CD8-positive, alpha-beta memory T cell (primary cell): ENCODE measurements around the gene NTM. TPM values are rescaled to one million over a fixed set of nuclear protein-coding genes. Genes with fewer than 3 reads are reported as not detected.

Source experiments
- CTCF ChIA-PET: fragments of 350-600 bp; sonication (Branson Sonifier 250); formaldehyde crosslinking; loops from one replicate; lab custom pipeline; 2021; ENCODE audit warnings: antibody characterized with exemption; lab: Charles Lee
- POLR2A ChIA-PET: fragments of 350-600 bp; sonication (Branson Sonifier 250); formaldehyde crosslinking; loops from one replicate; lab custom pipeline; 2021; ENCODE audit warnings: antibody characterized with exemption; lab: Charles Lee
- DNase-seq, 5 donors: peaks; one replicate each; pipeline versions ENCODE4 v3.0.0 to v3.0.0-alpha.2; 2020 to 2022; ENCODE audit warnings: mixed read lengths in 1 of 5
- H3K27ac ChIP-seq: one replicate; pipeline ENCODE4 v1.7.0; 2013; ENCODE audit warnings: low read depth, mild to moderate bottlenecking, low read length, moderate library complexity
- H3K27me3 ChIP-seq: 2 replicates; pipeline ENCODE4 v1.7.0; 2013; ENCODE audit warnings: low read length, mild to moderate bottlenecking; ENCODE audit not compliant: insufficient read depth, poor library complexity, severe bottlenecking
- H3K36me3 ChIP-seq: 2 replicates; pipeline ENCODE4 v1.7.0; 2013; ENCODE audit warnings: mild to moderate bottlenecking, low read length, moderate library complexity; ENCODE audit not compliant: insufficient read depth
- H3K4me1 ChIP-seq: 2 replicates; pipeline ENCODE4 v1.7.0; 2013; ENCODE audit warnings: mild to moderate bottlenecking, low read length, moderate library complexity; ENCODE audit not compliant: insufficient read depth
- H3K4me3 ChIP-seq: 2 replicates; pipeline ENCODE4 v1.7.0; 2013; ENCODE audit warnings: mild to moderate bottlenecking, low read length
- H3K9me3 ChIP-seq: 2 replicates; pipeline ENCODE4 v1.7.0; 2013; ENCODE audit warnings: mild to moderate bottlenecking, low read length
- H3K27ac Mint-ChIP-seq, 8 donors: one replicate each; pipeline ENCODE4 v1.8.0; 2020 to 2021; ENCODE audit warnings: mixed read lengths in 8 of 8, mild to moderate bottlenecking in 6 of 8, inconsistent platforms in 3 of 8, moderate library complexity in 3 of 8
- H3K27me3 Mint-ChIP-seq, 2 donors: one replicate each; pipeline ENCODE4 v1.8.0; 2020 to 2021; ENCODE audit warnings: mixed read lengths in 2 of 2, mild to moderate bottlenecking in 1 of 2, moderate library complexity in 1 of 2
- H3K36me3 Mint-ChIP-seq, 3 donors: one replicate each; pipeline ENCODE4 v1.8.0; 2020 to 2021; ENCODE audit warnings: mixed read lengths in 3 of 3, inconsistent platforms in 1 of 3, mild to moderate bottlenecking in 1 of 3
- H3K4me1 Mint-ChIP-seq, 3 donors: one replicate each; pipeline ENCODE4 v1.8.0; 2020 to 2021; ENCODE audit warnings: mixed read lengths in 3 of 3, inconsistent platforms in 1 of 3, mild to moderate bottlenecking in 1 of 3
- H3K4me3 Mint-ChIP-seq, 7 donors: one replicate each; pipeline ENCODE4 v1.8.0; 2020 to 2021; ENCODE audit warnings: mixed read lengths in 7 of 7, mild to moderate bottlenecking in 6 of 7, moderate library complexity in 4 of 7, inconsistent platforms in 2 of 7
- H3K9me3 Mint-ChIP-seq, 5 donors: one replicate each; pipeline ENCODE4 v1.8.0; 2020 to 2022; ENCODE audit warnings: mixed read lengths in 5 of 5, mild to moderate bottlenecking in 3 of 5, moderate library complexity in 2 of 5, inconsistent platforms in 1 of 5
- polyA plus RNA-seq: library from polyadenylated mRNA; unstranded; fragments of 300-500 nt; fragmentation: Illumina TruSeq; gene quantifications from one replicate; pipeline ENCODE4 v1.2.3, GENCODE V29; 2021
- total RNA-seq, 2 experiments: library from RNA; stranded (reverse); gene quantifications; one replicate each; pipeline ENCODE4 v1.2.3, GENCODE V29; 2021

The NTM gene
- total and polyA plus RNA-seq, 3 experiments from 2014 or later, result not detected

DNA sequence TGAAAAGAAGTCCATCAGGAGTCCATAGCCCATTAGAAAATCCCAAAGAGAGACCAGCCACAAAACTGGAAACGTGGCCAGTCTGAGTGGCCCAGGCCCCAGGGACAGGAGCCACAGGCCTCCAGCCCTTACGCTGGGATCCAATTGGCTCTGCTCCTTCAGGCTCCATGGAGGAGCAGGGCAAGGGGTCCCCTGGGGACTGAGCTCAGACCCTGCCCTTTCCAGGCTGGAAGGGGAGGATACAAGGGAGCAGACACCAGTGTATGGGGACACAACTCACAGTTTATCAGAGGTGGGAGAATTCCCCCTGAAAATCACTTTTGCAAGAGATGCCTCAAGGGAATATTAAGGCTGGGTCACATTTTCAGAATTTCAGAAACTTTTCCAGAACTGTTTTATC lies 227.5 kb downstream of the NTM start:
- no peak overlapping the region for H3K4me3 Mint-ChIP-seq
- Histone ChIP-seq H3K36me3 (no peaks in the 10 kb centered on the region), H3K4me3 (no peak overlapping the region), H3K9me3 (no peaks in the 10 kb centered on the region), H3K4me1 (no peaks in the 10 kb centered on the region), H3K27ac (no peak overlapping the region), H3K27me3 (no peaks in the 10 kb centered on the region)
- POLR2A ChIA-PET, result no interaction called here
- no peaks in the 10 kb centered on the region for H3K27me3 Mint-ChIP-seq
- H3K4me1 Mint-ChIP-seq, result no peaks in the 10 kb centered on the region
- CTCF ChIA-PET, result no interaction called here
- no peak overlapping the region for H3K27ac Mint-ChIP-seq
- DNase-seq, result no peak
- H3K9me3 Mint-ChIP-seq, result peaks cover 0 to 2% (median 0%) of the 10 kb centered on the region in 5 donors
- no peaks in the 10 kb centered on the region for H3K36me3 Mint-ChIP-seq

DNA sequence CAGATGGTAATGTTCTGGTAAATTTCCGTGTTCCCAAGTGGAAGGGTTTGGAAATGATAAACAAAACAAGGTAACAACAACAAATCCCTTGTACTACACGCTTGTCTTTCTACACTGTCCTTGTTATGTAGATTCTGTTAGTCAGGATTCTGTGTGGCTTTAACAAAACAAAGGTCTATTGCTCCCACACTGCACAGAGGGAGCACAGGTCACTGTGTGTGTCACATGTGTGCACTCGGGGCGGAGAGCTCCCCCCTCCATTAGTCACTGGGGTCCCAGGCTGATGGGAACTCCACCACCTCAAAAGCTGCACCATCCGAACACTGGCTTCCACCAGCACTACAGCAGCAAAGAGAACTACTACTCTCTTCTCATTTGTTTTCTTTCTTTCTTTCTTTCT lies 227.9 kb downstream of the NTM start:
- ChIA-PET CTCF (no interaction called here), POLR2A (no interaction called here)
- Histone ChIP-seq H3K27ac (no peak overlapping the region), H3K4me1 (no peaks in the 10 kb centered on the region), H3K27me3 (no peaks in the 10 kb centered on the region), H3K4me3 (no peak overlapping the region), H3K36me3 (no peaks in the 10 kb centered on the region), H3K9me3 (no peaks in the 10 kb centered on the region)
- Mint-ChIP-seq H3K27ac (no peak overlapping the region), H3K9me3 (peaks cover 0 to 2% (median 0%) of the 10 kb centered on the region in 5 donors), H3K4me1 (no peaks in the 10 kb centered on the region), H3K27me3 (no peaks in the 10 kb centered on the region), H3K36me3 (no peaks in the 10 kb centered on the region), H3K4me3 (no peak overlapping the region)
- DNase-seq, result no peak

DNA sequence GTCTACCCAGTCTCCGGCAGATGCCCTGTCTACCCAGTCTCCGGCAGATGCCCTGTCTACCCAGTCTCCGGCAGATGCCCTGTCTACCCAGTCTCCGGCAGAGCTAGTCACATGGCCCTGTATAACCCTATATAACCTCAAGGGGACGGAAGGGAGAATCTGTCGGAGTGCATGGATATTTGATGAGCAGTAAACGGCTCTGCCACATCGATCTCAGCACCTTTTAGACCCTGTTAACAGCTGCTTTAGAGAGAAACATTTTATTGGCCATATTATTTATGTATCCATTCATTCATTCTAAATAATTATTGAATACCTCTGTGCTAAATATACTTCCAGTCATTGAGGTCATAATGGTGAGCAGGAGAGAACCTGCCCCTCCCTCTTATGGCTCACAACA lies 228.9 kb downstream of the NTM start:
- no peaks in the 10 kb centered on the region for H3K27me3 Mint-ChIP-seq
- POLR2A ChIA-PET, result no interaction called here
- H3K9me3 ChIP-seq, result no peaks in the 10 kb centered on the region
- H3K27ac Mint-ChIP-seq, result no peak overlapping the region
- H3K4me1 Mint-ChIP-seq, result no peaks in the 10 kb centered on the region
- H3K4me3 Mint-ChIP-seq, result no peak overlapping the region
- no peaks in the 10 kb centered on the region for H3K36me3 Mint-ChIP-seq
- CTCF ChIA-PET, result no interaction called here
- H3K27ac ChIP-seq, result no peak overlapping the region
- H3K36me3 ChIP-seq, result no peaks in the 10 kb centered on the region
- DNase-seq, result no peak
- H3K4me1 ChIP-seq, result no peaks in the 10 kb centered on the region
- no peak overlapping the region for H3K4me3 ChIP-seq
- no peaks in the 10 kb centered on the region for H3K27me3 ChIP-seq
- peaks cover 0 to 2% (median 0%) of the 10 kb centered on the region in 5 donors for H3K9me3 Mint-ChIP-seq

DNA sequence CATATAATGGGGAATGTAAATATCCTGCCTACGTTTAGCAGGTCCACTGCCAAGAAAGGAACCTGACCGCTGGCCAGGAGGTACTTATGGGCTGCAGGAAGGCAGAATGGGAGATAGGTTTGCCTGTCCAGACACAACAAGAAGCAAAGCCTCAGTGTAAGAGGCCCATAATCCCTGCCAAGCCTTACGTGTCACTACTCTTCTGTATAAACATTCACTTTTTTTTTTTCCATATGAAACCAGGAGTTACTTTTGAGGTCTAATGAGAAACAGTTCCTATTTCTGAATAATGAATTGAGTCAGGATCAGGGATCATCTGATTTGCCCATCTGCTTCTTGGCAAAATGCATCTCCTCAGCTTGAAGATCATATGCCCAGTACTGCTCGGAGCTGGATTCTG lies 230.2 kb downstream of the NTM start:
- H3K27ac Mint-ChIP-seq, result no peak overlapping the region
- Histone ChIP-seq H3K9me3 (no peaks in the 10 kb centered on the region), H3K27me3 (no peaks in the 10 kb centered on the region), H3K4me3 (no peak overlapping the region), H3K4me1 (no peaks in the 10 kb centered on the region), H3K36me3 (no peaks in the 10 kb centered on the region), H3K27ac (no peak overlapping the region)
- POLR2A ChIA-PET, result no interaction called here
- CTCF ChIA-PET, result no interaction called here
- H3K4me1 Mint-ChIP-seq, result no peaks in the 10 kb centered on the region
- no peaks in the 10 kb centered on the region for H3K27me3 Mint-ChIP-seq
- peaks cover 0 to 2% (median 0%) of the 10 kb centered on the region in 5 donors for H3K9me3 Mint-ChIP-seq
- H3K4me3 Mint-ChIP-seq, result no peak overlapping the region
- no peak for DNase-seq
- no peaks in the 10 kb centered on the region for H3K36me3 Mint-ChIP-seq

GRCh38 chr11:131601586-131601985 lies 231.2 kb downstream of the NTM start:
- Histone ChIP-seq H3K4me3 (no peak overlapping the region), H3K27me3 (no peaks in the 10 kb centered on the region), H3K27ac (no peak overlapping the region), H3K9me3 (no peaks in the 10 kb centered on the region), H3K36me3 (no peaks in the 10 kb centered on the region), H3K4me1 (no peaks in the 10 kb centered on the region)
- no peak for DNase-seq
- Mint-ChIP-seq H3K27me3 (no peaks in the 10 kb centered on the region), H3K4me1 (no peaks in the 10 kb centered on the region), H3K4me3 (no peak overlapping the region), H3K36me3 (no peaks in the 10 kb centered on the region), H3K9me3 (peaks cover 0 to 2% (median 0%) of the 10 kb centered on the region in 5 donors), H3K27ac (no peak overlapping the region)
- CTCF ChIA-PET, result no interaction called here
- POLR2A ChIA-PET, result no interaction called here

- H3K27ac ChIP-seq, result no peak overlapping the region
Observed at GRCh38 chr11:131602431-131602830, 232.0 kb downstream of the NTM start.

DNA sequence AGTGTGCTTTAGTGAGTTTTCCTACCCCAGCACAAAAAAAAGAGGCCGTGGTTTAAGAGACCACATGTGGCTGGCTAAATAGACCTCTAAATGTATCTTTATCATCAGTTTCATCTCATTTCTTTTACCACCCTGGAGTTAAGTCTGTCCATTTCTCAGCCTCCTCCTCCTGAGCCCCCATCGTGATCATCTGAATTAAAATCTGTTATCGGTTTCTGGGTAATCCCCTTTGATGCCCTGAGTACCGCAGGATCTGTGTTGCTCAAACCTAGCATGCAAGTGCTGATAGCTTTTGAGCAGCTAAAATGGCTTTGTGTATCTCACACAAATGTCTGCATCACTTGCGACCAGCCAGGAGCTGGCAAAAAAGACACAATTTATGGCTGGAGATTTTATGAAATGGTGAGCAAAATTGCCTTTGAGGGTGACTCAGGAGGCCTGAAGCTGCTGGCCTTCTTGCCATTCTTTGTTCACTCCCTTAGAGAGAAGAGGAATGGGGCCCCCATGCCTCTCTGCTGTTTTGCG lies 236.5 kb downstream of the NTM start:
- Histone ChIP-seq H3K4me1 (no peaks in the 10 kb centered on the region), H3K4me3 (no peak overlapping the region), H3K9me3 (no peaks in the 10 kb centered on the region), H3K27me3 (no peaks in the 10 kb centered on the region), H3K36me3 (no peaks in the 10 kb centered on the region), H3K27ac (no peak overlapping the region)
- no peak overlapping the region for H3K27ac Mint-ChIP-seq
- H3K4me1 Mint-ChIP-seq, result no peaks in the 10 kb centered on the region
- H3K9me3 Mint-ChIP-seq, result peaks cover 3 to 6% (median 4%) of the 10 kb centered on the region in 5 donors
- ChIA-PET CTCF (no interaction called here), POLR2A (no interaction called here)
- DNase-seq, result no peak
- H3K4me3 Mint-ChIP-seq, result no peak overlapping the region
- H3K27me3 Mint-ChIP-seq, result peaks cover 0 to 4% of the 10 kb centered on the region in 2 donors
- no peaks in the 10 kb centered on the region for H3K36me3 Mint-ChIP-seq

More at GRCh38 chr11:131602431-131602830, 232.0 kb downstream of the NTM start:
- Histone ChIP-seq H3K27me3 (no peaks in the 10 kb centered on the region), H3K4me1 (no peaks in the 10 kb centered on the region), H3K9me3 (no peaks in the 10 kb centered on the region), H3K36me3 (no peaks in the 10 kb centered on the region), H3K4me3 (no peak overlapping the region)
- Mint-ChIP-seq H3K27ac (no peak overlapping the region), H3K9me3 (peaks cover 0 to 2% (median 0%) of the 10 kb centered on the region in 5 donors), H3K4me3 (no peak overlapping the region), H3K27me3 (no peaks in the 10 kb centered on the region), H3K36me3 (no peaks in the 10 kb centered on the region), H3K4me1 (no peaks in the 10 kb centered on the region)
- ChIA-PET POLR2A (no interaction called here), CTCF (no interaction called here)
- no peak for DNase-seq

GRCh38 chr11:131609337-131609736 lies 238.9 kb downstream of the NTM start:
- CTCF ChIA-PET, result no interaction called here
- Mint-ChIP-seq H3K27me3 (peaks cover 0 to 4% of the 10 kb centered on the region in 2 donors), H3K27ac (no peak overlapping the region), H3K4me1 (no peaks in the 10 kb centered on the region), H3K4me3 (no peak overlapping the region), H3K36me3 (no peaks in the 10 kb centered on the region), H3K9me3 (peaks cover 3 to 7% (median 7%) of the 10 kb centered on the region in 5 donors)
- H3K27ac ChIP-seq, result no peak overlapping the region
- H3K27me3 ChIP-seq, result no peaks in the 10 kb centered on the region
- POLR2A ChIA-PET, result no interaction called here
- no peak overlapping the region for H3K4me3 ChIP-seq
- H3K4me1 ChIP-seq, result no peaks in the 10 kb centered on the region
- no peaks in the 10 kb centered on the region for H3K36me3 ChIP-seq
- DNase-seq, result no peak
- H3K9me3 ChIP-seq, result no peaks in the 10 kb centered on the region
